B cell (primary cell): ENCODE results near the gene ENTPD1. TPM values are rescaled to one million over a fixed set of nuclear protein-coding genes. Genes with fewer than 3 reads are reported as not detected.

Source experiments
- ATAC-seq: fragments of 200-7000 bp; cut with Tn5 transposase; one replicate; pipeline ENCODE4 v1.10.0; 2021; ENCODE audit warnings: low read depth, mild to moderate bottlenecking, moderate number of reproducible peaks, moderate library complexity
- CTCF ChIA-PET: fragments of 350-600 bp; sonication (Branson Sonifier 250); formaldehyde crosslinking; loops from one replicate; lab custom pipeline; 2021; ENCODE audit warnings: antibody characterized with exemption, inconsistent platforms; lab: Charles Lee
- POLR2A ChIA-PET: fragments of 350-600 bp; sonication (Branson Sonifier 250); formaldehyde crosslinking; loops from one replicate; lab custom pipeline; 2021; ENCODE audit warnings: antibody characterized with exemption; lab: Charles Lee
- DNase-seq: peaks from one replicate; pipeline ENCODE4 v3.0.0; 2013
- H2AFZ ChIP-seq: 2 replicates; pipeline ENCODE4 v1.6.1; 2012; ENCODE audit warnings: mild to moderate bottlenecking, low read depth, low read length; ENCODE audit not compliant: insufficient read depth, poor library complexity, severe bottlenecking
- H3K27ac ChIP-seq, 2 donors: 1 replicate in 1 of 2; 2 replicates in 1 of 2; pipeline ENCODE4 v1.5.1; 2012 to 2013; ENCODE audit warnings: low read length in 2 of 2, mild to moderate bottlenecking in 2 of 2, moderate library complexity in 1 of 2
- H3K27me3 ChIP-seq, 4 experiments: fragments of 200-600 bp in 1 of 4; sonication (generic) in 1 of 4; replicated peaks in 1 of 4; 1 replicate in 2 of 4; 2 replicates in 2 of 4; pipeline versions ENCODE4 v1.6.1 to v1.7.0; 2013 to 2016; ENCODE audit warnings: low read length in 3 of 4, mild to moderate bottlenecking in 2 of 4, mixed read lengths in 1 of 4, moderate library complexity in 1 of 4; ENCODE audit not compliant: insufficient read depth in 4 of 4, control insufficient read depth in 3 of 4; ENCODE audit errors: control extremely low read depth in 1 of 4
- H3K36me3 ChIP-seq, 2 experiments: replicated peaks in 1 of 2; 1 replicate in 1 of 2; 2 replicates in 1 of 2; pipeline versions ENCODE4 v1.6.1 to v1.7.1; 2013; ENCODE audit warnings: low read length in 1 of 2; ENCODE audit not compliant: insufficient read depth in 2 of 2, control insufficient read depth in 1 of 2; ENCODE audit errors: control extremely low read depth in 1 of 2, extremely low read depth in 1 of 2
- H3K4me1 ChIP-seq, 2 donors: fragments of 200-600 bp in 1 of 2; sonication (generic) in 1 of 2; 1 replicate in 1 of 2; 2 replicates in 1 of 2; pipeline versions ENCODE4 v1.5.1 to v1.6.1; 2013 to 2017; ENCODE audit warnings: low read length in 2 of 2; ENCODE audit not compliant: control insufficient read depth in 2 of 2, insufficient read depth in 2 of 2
- H3K4me2 ChIP-seq: replicated peaks from 2 replicates; pipeline ENCODE3; 2012; ENCODE audit warnings: mild to moderate bottlenecking, low read depth, low read length; ENCODE audit not compliant: poor library complexity, severe bottlenecking
- H3K4me3 ChIP-seq, 5 experiments: fragments of 200-600 bp in 1 of 5; sonication (generic) in 1 of 5; 1 replicate in 3 of 5; 2 replicates in 2 of 5; pipeline versions ENCODE4 v1.5.1 to v1.7.0; 2011 to 2016; ENCODE audit warnings: low read length in 4 of 5, mild to moderate bottlenecking in 4 of 5, low read depth in 2 of 5, control low read depth in 1 of 5, moderate library complexity in 1 of 5; ENCODE audit not compliant: insufficient read depth in 1 of 5; ENCODE audit errors: control extremely low read depth in 1 of 5, extremely low read depth in 1 of 5
- H3K79me2 ChIP-seq: fragments of 200-600 bp; sonication (generic); one replicate; pipeline ENCODE4 v1.6.0; 2016; ENCODE audit warnings: low read length; ENCODE audit not compliant: control insufficient read depth, insufficient read depth
- H3K9ac ChIP-seq: fragments of 200-600 bp; sonication (generic); 2 replicates; pipeline ENCODE4 v1.6.1; 2017; ENCODE audit warnings: mild to moderate bottlenecking, low read length, moderate library complexity
- H3K9me3 ChIP-seq, 3 donors: one replicate each; pipeline versions ENCODE4 v1.6.1 to v1.7.1; 2013; ENCODE audit warnings: low read length in 2 of 3; ENCODE audit not compliant: control insufficient read depth in 2 of 3, insufficient read depth in 1 of 3; ENCODE audit errors: control extremely low read depth in 1 of 3
- H4K20me1 ChIP-seq: 2 replicates; pipeline ENCODE4 v1.6.0; 2012; ENCODE audit warnings: mild to moderate bottlenecking, low read length; ENCODE audit not compliant: insufficient read depth, control insufficient read depth, poor library complexity, severe bottlenecking
- H3K27ac Mint-ChIP-seq: one replicate; pipeline ENCODE4 v1.8.0; 2021; ENCODE audit warnings: mixed read lengths
- H3K27me3 Mint-ChIP-seq: one replicate; pipeline ENCODE4 v1.8.0; 2021; ENCODE audit warnings: mixed read lengths
- H3K4me1 Mint-ChIP-seq: one replicate; pipeline ENCODE4 v1.8.0; 2021; ENCODE audit warnings: mixed read lengths
- H3K4me3 Mint-ChIP-seq: one replicate; pipeline ENCODE4 v1.8.0; 2021; ENCODE audit warnings: mixed read lengths
- H3K9me3 Mint-ChIP-seq: one replicate; pipeline ENCODE4 v1.8.0; 2022; ENCODE audit warnings: mixed read lengths; ENCODE audit not compliant: insufficient read depth
- CTCF ChIP-seq: fragments of 200-600 bp; IDR thresholded peaks from one replicate; pipeline ENCODE4 v1.8.0; 2022; ENCODE audit warnings: antibody characterized with exemption, mild to moderate bottlenecking
- EZH2 ChIP-seq: IDR thresholded peaks from 2 replicates; pipeline ENCODE4 v1.6.1; 2012; ENCODE audit warnings: borderline replicate concordance, low read depth, mild to moderate bottlenecking, moderate library complexity, low read length; ENCODE audit not compliant: insufficient read depth, poor library complexity, severe bottlenecking
- WGBS: methylation state at CpG from one replicate; pipeline ENCODE4 v1.1.5; 2013; ENCODE audit warnings: missing lambda C conversion rate; ENCODE audit not compliant: insufficient coverage; 5-methylcytosine and 5-hydroxymethylcytosine counted together
- intact Hi-C: fragments of 100-400 bp; cut with micrococcal nuclease; formaldehyde crosslinking; loops from one replicate; pipeline ENCODE4 v1.10.0; 2022
- polyA plus RNA-seq: library from polyadenylated mRNA; depleted of rRNA; stranded (reverse); fragments of >200 nt; gene quantifications from 2 replicates; pipeline ENCODE4 v1.2.3, GENCODE V29; 2012
- total RNA-seq, 2 donors: library from RNA; stranded (reverse); fragments of 120-200 nt in 1 of 2; gene quantifications; 1 replicate in 1 of 2; 2 replicates in 1 of 2; pipeline versions ENCODE4 v1.2.3 to v1.2.4, GENCODE V29; 2013 to 2022

Gene ENTPD1
- total and polyA plus RNA-seq, 2 donors (not counting 1 experiment from before 2014, with no cell fraction given): 25.9 to 96.3 TPM

- Histone ChIP-seq H3K4me2 (peak overlapping the region; percentile 16), H3K27me3 (no peaks in the 10 kb centered on the region), H3K36me3 (peaks cover 9 to 24% of the 10 kb centered on the region in 2 experiments), H3K9ac (no peak overlapping the region), H3K4me1 (peaks cover 69 to 72% of the 10 kb centered on the region in 2 donors), H3K9me3 (no peaks in the 10 kb centered on the region), H4K20me1 (no peaks in the 10 kb centered on the region), H3K27ac (peak overlapping the region; percentile 26 to 89), H2AFZ (no peak overlapping the region), H3K4me3 (no peak overlapping the region), H3K79me2 (peaks cover 22% of the 10 kb centered on the region)
- no peaks in the 10 kb centered on the region for H3K9me3 Mint-ChIP-seq
- peaks cover 64% of the 10 kb centered on the region for H3K4me1 Mint-ChIP-seq
- POLR2A ChIA-PET: interaction anchor here (1.3 to 3.0 kb wide), 2 partner anchors 82 to 146 kb away, joined by 7 to 29 read pairs; partner anchors contain the start of genes ENTPD1 and TCTN3
- DNase-seq (no peak), ATAC-seq (no peak)
- no peak for TF ChIP-seq EZH2
- no peak for TF ChIP-seq CTCF
- intact Hi-C loops: loop anchor here (2.0 kb wide), 1 partner anchor 57 kb away; no protein-coding TSS in a partner anchor
- H3K27ac Mint-ChIP-seq: peak overlapping the region; percentile 88
- H3K4me3 Mint-ChIP-seq: no peak overlapping the region
- WGBS: 74% methylated on average over 2 of the region's 2 CpGs
- H3K27me3 Mint-ChIP-seq: no peaks in the 10 kb centered on the region
- CTCF ChIA-PET: interaction anchor here (0.9 to 22.3 kb wide), 20 partner anchors 12 to 148 kb away, joined by 3 to 704 read pairs (median 5); partner anchors contain the start of genes ENTPD1 and TCTN3
Observed at GRCh38 chr10:95840121-95840520, 84.2 kb downstream of the ENTPD1 start.

- Mint-ChIP-seq H3K9me3 (no peaks in the 10 kb centered on the region), H3K4me3 (peak overlapping the region; percentile 48), H3K4me1 (peaks cover 59% of the 10 kb centered on the region), H3K27ac (peak overlapping the region; percentile 88), H3K27me3 (no peaks in the 10 kb centered on the region)
- no CpG with 5 or more reads among the region's 1 CpG for WGBS
- no peak for DNase-seq
- no peak overlapping the region for H3K4me3 ChIP-seq
- no peak for ATAC-seq
- H3K4me1 ChIP-seq: peaks cover 64 to 66% of the 10 kb centered on the region in 2 donors
- intact Hi-C loops: loop anchor here (1.0 to 2.0 kb wide), 3 partner anchors 8 to 98 kb away; no protein-coding TSS in a partner anchor
- peak overlapping the region; percentile 16 for H3K4me2 ChIP-seq
- H3K27ac ChIP-seq: peak overlapping the region; percentile 26 to 89
- POLR2A ChIA-PET: interaction anchor here (0.6 to 3.0 kb wide), 6 partner anchors 8 to 149 kb away, joined by 3 to 29 read pairs (median 7); partner anchors contain the start of genes ENTPD1 and TCTN3
- H3K27me3 ChIP-seq: no peaks in the 10 kb centered on the region
- H3K36me3 ChIP-seq: peaks cover 11 to 30% of the 10 kb centered on the region in 2 experiments
- no peaks in the 10 kb centered on the region for H3K9me3 ChIP-seq
- no peaks in the 10 kb centered on the region for H4K20me1 ChIP-seq
- no peak overlapping the region for H3K9ac ChIP-seq
- H3K79me2 ChIP-seq: peaks cover 23% of the 10 kb centered on the region
- TF ChIP-seq CTCF (no peak), EZH2 (no peak)
- no peak overlapping the region for H2AFZ ChIP-seq
- CTCF ChIA-PET: interaction anchor here (0.8 to 22.3 kb wide), 27 partner anchors 8 to 171 kb away, joined by 3 to 704 read pairs (median 6); partner anchors contain the start of genes ENTPD1 and TCTN3
Observed at GRCh38 chr10:95840681-95841080, 84.7 kb downstream of the ENTPD1 start.
